Kasumi-1 (cell line): Measurements from ENCODE around the gene S100A3.
"Not testable (repeated sequence)": the region's sequence is repeated elsewhere in the genome, so short reads cannot be mapped to it uniquely, and the experiment has no call there.

Source experiments
- DNase-seq, 2 experiments: peaks; one replicate each; lab custom pipeline; 2025; lab: John Stamatoyannopoulos, UW

S100A3 gene

GRCh38 chr1:153568367-153569099, 19.5 kb upstream of the S100A3 start:
- peak; percentile 79 to 83 for DNase-seq

- DNase-seq = no peak
These were observed 18.7 kb upstream of the S100A3 start for GRCh38 chr1:153567621-153568366.

DNA sequence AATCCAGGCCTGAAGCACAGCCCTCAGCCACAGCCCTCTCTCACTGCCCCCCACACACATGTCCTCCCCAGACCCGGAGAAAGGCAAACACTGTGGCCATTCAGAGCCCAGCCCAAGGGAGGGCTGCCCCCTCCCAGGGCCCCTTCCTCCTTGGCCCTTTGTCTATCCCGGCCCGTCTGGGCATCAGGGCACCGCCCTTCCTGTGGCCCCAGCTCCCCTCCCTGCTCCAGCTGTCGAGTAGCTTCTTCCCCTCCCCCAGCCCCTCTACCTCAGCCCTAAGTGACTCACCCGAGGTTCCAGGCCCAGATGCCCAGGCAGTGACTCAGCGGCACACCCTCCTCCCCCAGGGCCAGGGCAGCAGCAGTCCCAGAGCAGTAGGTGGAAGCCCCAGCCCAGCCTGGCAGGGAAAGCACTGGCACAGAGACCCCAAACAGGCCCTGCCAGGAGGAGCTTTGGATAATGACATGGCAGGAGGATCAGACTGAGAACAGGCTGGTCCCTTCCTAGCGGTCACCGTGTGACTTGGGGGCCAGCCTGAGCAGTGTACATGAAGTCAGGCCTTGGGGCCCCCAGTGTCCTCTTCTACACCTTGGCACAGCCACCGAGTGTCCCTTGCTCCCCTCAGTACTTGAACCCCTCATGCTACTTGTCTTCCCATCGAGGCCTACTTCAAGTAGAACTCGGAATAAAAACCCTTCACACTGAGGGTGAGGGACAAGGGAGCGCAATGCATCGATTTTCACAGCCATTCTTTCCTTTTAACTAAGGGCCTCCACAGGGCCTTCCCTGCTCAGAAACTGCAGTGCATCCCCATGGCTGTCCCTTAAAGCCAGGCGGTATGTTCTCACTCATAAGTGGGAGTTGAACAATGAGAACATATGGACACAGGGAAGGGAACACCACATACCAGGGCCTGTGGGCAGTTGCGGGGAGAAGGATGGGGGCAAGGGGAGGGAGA, 17.6 kb upstream of the S100A3 start:
- DNase-seq = peak; percentile 73 to 88

DNA sequence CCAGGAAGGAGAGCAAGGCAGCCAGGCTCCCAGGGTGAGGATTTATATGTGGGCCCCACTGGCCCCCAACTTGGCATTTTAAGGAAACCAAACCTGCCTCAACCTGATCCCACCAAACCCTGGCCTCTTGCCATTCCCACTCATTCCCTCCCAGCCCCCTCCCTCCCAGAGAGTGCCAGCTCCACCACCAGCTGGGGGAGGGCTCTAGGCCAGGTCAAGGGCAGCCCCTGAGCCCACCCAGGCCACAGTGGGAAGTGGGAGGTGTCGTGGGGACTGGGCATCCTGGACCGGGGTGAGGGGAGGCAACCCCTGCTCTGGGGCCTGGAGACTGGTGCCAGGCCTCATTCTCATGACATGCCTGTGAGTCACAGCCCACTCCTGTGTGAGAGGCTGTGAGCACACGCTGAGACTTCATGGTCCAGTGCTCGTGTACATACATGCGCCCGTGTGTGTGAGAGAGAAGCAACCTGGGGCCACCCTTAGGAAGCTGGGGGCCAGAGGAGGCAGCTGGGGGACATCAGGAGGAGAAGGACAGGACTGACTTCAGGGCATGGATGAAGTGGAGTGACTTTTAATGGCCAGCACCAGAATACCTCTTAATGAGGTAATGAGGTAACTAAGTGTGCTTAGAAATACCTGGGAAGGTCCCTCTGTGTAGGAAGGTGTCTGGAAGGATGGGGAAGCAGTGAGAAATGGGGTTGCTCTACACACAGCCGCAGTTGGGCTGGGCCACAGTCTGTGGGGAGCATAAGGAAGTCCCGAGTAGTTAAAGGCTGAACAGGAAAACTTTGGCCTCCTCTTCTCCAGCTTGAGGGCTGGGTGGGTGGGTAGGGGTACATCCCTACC, 16.7 kb upstream of the S100A3 start, which contains the start of gene S100A2:
Gene S100A2 (minus strand): TSS at position 316 of the 846 bp plus-strand sequence. CDS start 1,967 bp downstream, outside the sequence.
- peak; percentile 54 to 61 for DNase-seq

DNA sequence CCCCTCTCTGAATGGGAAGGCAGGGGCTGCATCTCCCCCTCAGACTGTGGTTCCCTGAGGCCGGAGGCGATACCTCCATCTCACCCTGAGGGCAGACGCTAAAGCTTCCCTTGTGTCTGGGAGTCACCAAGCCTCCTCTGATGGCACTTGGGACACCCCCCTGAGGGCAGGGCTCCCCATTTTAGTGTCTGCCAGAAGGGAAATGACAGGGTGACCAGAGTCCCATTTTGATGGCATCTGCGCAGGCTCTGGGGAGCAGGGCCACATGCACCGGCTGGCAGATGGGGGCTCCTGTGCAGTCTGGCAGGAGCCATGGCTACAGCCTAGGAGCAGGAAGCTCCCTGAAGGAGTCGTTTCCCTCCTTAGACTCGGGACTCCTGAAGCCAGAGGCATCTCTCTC, 14.9 kb upstream of the S100A3 start:
- DNase-seq = no peak

- no peak for DNase-seq
These were observed 14.4 kb upstream of the S100A3 start for GRCh38 chr1:153563483-153563901.

- DNase-seq = not testable (repeated sequence)
These were observed 13.0 kb upstream of the S100A3 start for GRCh38 chr1:153562021-153562420.

GRCh38 chr1:153561466-153561985, 12.5 kb upstream of the S100A3 start:
- no peak for DNase-seq

DNA sequence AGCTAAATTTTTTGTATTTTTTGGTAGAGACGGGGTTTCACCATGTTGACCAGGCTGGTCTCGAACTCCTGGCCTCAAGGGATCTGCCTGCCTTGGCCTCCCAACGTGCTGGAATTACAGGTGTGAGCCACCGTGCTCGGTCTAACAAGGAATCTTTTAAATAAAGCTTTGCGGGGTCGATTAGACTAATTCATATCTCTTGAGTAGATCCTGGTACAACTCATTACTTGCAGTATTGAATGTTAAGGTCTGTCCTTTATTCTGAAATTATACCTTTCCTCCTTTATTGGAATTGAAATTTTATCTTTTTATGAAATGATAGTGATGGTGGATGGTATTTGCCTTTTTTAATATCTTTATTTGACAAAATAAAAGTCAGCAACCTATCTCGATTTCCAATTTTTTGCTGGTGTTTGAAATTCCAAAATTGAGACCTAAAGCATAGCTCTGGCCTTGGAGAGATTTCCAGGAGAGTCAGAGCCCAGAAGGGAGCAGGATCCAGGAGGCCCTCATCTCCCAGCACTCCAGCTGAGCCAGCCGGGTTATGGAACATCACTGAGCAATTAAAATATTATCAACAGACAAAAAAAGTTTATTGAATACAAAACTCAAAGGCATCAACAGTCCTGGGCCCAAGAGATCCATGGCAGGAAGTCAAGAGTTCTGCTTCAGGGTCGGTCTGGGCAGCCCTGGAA, 11.9 kb upstream of the S100A3 start:
- no peak for DNase-seq

DNA sequence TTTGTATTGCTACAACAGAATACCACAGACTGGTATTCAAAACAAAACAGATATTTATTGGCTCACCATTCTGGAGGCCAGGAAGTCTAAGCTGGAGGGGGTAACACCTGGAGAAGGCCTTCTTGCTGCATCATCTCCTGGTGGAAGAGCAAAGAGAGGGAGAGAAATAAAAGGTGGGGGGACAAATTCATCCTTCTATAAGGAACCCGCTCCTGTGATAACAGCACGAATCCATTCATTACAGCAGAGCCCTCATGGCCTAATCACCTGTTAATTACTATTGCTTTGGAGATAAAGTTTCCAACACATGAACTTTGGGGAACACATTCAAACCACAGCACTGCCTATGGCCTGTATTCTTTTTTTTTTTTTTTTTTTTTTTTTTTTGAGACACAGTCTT, 11.2 kb upstream of the S100A3 start:
- DNase-seq = no peak

DNA sequence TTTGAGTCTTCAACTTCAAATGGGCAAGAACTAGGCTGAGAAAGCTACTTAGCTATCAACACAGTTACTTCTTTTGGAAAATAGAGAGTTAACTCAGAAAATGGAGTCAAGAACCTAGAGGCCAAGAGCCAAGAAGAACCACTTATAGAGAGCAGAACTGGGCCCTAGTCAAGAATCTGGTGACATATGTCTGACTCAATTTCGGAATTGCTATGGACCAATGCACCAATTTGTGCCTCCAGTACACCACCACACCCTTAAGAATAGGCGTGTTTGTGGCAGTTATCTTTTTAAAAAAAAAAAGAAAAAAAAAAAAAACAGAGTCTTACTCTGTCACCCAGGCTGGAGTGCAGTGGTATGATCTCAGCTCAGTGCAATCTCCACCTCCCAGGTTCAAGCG, 8.8 kb upstream of the S100A3 start:
- DNase-seq = no peak

DNA sequence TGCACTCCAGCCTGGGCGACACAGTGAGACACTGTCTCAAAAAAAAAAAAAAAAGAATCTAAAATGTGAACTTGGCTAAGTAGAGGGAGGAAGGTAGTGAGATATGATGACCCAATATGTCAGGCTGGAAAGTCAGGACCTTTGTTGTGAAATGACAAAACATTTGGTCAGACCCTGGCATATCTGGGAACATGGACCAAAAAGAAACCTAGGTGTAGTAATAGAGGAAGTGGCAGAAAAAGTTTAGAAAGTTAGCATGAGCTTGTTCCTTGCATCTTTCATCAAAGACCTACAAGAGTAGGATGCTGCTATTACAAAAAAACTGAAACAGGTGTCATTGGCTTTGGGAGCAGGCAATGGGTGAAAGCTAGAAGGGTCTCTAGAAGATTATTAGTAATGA, 7.3 kb upstream of the S100A3 start:
- DNase-seq = no peak

- peak; percentile 67 to 69 for DNase-seq
These were observed 4.9 kb upstream of the S100A3 start for GRCh38 chr1:153553830-153554541.

DNA sequence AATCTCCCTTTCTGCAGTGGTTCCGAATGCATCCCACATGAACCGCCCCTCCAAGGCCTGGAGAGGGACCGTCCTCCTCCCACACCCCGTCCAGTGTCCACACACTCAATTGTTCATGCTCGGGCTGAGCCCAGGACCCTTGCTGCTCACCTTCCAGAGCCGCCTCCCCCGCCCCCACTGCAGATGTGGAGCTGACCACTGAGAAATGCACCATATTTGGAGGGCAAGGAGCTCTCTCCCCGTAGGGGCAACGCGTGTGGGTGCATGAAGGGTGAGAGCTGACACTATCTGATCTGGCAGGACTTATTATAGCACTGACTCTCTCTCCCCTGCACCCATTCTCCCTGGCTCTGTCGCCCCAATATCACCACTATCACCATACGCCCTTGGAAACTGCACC, 4.0 kb upstream of the S100A3 start:
- DNase-seq = no peak

GRCh38 chr1:153552335-153552734, 3.3 kb upstream of the S100A3 start:
- no peak for DNase-seq

DNA sequence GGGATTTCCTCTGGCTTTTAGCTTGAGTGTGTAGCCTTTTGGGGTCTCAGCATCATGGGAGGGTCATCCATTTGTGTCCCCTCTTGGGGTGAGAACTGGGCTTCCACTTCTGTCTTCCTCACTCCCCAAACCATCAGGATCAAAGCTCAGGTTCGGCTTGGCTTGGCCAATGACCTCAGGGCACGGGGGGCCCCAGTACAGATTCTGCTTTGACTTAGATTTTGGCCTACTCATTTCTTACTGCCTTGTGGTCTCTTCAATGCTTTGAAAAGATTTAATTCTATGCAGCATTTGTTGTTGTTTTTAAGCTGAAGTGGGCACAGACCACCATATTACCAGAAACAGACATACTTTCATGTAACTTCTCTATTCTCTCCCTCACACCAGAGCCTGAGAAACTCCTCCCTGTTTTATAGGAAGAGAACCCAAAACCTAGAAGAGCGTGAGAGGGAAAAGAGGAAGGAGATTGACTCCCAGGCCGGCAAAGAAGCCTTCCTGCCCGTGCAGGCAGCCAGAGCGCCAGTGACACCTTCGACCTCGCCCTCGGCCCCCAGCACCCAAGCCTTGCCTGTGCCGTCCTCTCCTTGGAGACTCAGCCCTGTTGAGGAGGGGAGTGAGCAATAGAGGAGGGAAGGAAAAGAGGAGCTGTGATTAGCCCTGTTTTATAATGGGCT, 1.9 kb upstream of the S100A3 start:
- peak; percentile 84 to 87 for DNase-seq

DNA sequence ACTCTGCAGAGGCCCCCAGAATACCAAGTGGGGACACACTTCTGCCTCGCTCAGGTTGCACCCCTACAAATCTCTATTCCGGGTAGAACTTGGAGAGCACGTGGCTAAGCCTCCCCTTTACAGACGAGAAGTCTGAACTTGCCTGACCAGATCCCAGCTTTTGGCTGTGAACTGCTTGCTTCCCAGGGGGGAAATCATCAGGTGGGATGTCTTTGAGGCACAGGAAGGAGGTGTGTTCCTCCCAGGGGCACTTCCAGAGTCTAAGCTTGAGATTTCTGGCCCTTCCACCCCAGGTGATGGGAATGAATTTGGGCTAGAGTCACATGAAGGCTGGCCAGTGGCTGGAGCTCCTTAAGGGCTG, 1.3 kb upstream of the S100A3 start:
- DNase-seq = no peak

- DNase-seq = no peak
These were observed 811 bp upstream of the S100A3 start for GRCh38 chr1:153549741-153550397.
